ENCODE data around the gene INCENP. TPM values are rescaled to one million over a fixed set of nuclear protein-coding genes. Genes with fewer than 3 reads are reported as not detected.

INCENP gene
- total RNA-seq, 4 donors from 2014 or later: 17.5 to 30.7 (median 26.4) TPM

DNA sequence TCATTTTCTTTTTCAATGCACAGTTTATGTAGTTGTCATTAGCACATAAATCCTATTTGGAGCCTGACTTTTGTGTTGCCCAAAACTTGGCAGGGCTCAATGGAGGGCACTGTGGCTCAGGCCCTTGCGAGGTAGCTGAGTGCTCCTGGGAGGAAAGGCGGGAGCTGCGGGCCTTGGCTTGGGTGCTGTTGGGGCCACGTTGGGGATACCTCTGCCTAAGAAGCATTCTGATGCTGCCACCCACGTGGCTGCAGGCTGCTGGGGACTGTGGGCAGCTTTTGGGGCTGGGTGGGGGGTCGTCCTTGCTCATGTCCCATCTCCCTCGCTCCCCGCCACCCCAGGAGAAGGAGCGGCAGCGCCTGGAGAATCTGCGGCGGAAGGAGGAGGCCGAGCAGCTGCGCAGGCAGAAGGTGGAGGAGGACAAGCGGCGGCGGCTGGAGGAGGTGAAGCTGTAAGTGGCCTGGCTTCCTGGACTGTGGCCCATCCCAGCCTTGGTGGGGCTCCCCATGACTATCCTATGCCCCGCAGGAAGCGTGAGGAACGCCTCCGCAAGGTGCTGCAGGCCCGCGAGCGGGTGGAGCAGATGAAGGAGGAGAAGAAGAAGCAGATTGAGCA lies 20.9 kb downstream of the INCENP start:
- TF ChIP-seq, protein P1, sequence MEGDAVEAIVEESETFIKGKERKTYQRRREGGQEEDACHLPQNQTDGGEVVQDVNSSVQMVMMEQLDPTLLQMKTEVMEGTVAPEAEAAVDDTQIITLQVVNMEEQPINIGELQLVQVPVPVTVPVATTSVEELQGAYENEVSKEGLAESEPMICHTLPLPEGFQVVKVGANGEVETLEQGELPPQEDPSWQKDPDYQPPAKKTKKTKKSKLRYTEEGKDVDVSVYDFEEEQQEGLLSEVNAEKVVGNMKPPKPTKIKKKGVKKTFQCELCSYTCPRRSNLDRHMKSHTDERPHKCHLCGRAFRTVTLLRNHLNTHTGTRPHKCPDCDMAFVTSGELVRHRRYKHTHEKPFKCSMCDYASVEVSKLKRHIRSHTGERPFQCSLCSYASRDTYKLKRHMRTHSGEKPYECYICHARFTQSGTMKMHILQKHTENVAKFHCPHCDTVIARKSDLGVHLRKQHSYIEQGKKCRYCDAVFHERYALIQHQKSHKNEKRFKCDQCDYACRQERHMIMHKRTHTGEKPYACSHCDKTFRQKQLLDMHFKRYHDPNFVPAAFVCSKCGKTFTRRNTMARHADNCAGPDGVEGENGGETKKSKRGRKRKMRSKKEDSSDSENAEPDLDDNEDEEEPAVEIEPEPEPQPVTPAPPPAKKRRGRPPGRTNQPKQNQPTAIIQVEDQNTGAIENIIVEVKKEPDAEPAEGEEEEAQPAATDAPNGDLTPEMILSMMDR (IDR thresholded peaks at IDR 0.05): no peak
- WGBS, 2 donors: 94 to 96% methylated on average over 24 of the region's 24 CpGs
- intact Hi-C loops (cut with DNase I; ENCODE audit: low total_unique reads): no loop called here
- peak in 1 of 2 donors; percentile 76 for DNase-seq (ENCODE audit: low spot score in 2 of 2)
- no peak overlapping the region for H3K4me3 ChIP-seq (ENCODE audit: low read depth, poor library complexity, severe bottlenecking)

DNA sequence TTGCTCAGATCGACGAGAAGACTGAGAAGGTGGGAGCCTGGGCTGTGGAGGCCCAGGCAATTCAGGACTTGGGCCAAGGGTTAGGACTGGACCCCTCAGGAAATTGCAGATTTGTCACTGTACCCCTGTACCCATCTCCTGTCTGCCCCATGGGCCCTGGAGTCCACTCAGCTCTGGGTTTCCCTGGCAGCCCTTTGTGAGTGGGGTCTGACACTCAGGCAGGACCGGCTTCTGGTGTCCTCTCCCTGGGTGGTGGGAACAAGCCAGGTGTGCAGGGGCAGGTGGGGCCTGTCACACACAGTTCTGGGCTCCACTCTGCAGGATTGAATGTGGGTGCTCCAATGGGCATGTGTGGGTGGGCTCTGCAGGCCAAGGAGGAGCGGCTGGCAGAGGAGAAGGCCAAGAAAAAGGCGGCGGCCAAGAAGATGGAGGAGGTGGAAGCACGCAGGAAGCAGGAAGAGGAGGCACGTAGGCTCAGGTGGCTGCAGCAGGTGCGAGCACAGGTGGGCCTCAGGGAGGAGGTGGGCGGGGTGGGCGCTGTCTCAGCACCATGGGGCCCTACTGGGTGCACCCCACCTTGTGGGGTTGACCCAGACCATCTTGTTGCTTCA lies 21.6 kb downstream of the INCENP start:
- 93 to 96% methylated on average over 11 of the region's 11 CpGs for WGBS, 2 donors
- intact Hi-C loops (cut with DNase I; ENCODE audit: low total_unique reads): no loop called here
- TF ChIP-seq, protein P1 (IDR thresholded peaks at IDR 0.05): no peak
- no peak for TF ChIP-seq POLR2A (IDR thresholded peaks at IDR 0.05)
- peak in 1 of 2 donors; percentile 67 for DNase-seq (ENCODE audit: low spot score in 2 of 2)
- no peak overlapping the region for H3K4me3 ChIP-seq (ENCODE audit: low read depth, poor library complexity, severe bottlenecking)

DNA sequence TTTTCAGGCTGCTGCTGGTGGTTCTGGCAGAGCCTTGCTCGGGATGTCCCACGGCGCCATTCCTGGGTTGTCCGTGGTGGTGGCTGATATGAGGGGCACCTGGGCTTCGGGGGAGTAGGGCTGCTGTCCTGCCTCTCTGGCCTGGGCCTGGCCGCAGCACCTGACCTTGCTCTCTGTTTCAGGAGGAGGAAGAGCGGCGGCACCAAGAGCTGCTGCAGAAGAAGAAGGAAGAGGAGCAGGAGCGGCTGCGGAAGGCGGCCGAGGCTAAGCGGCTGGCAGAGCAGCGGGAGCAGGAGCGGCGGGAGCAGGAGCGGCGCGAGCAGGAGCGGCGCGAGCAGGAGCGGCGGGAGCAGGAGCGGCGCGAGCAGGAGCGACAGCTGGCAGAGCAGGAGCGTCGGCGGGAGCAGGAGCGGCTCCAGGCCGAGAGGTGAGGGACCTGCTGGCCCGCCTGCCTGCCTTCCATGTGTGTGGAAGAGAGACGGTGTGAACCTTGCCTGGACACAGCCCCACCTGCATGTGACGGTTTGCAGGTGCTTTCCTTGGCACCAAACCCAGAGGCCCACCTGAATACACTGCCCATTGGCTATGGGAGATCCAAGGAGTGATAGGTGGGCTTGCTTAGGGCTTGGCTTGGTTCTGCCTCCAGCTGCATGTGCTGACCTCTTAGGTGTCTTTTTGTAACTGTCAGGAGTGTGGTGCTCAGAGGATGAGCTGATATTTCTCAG lies 22.8 kb downstream of the INCENP start:
- H3K4me3 ChIP-seq (ENCODE audit: low read depth, poor library complexity, severe bottlenecking): no peak overlapping the region
- DNase-seq (ENCODE audit: low spot score in 2 of 2): peak in 1 of 2 donors; percentile 69
- WGBS, 2 donors: 91 to 94% methylated on average over 36 of the region's 36 CpGs

GRCh38 chr11:62147545-62147944 lies 23.7 kb downstream of the INCENP start:
- H3K4me3 ChIP-seq (ENCODE audit: low read depth, poor library complexity, severe bottlenecking): no peak overlapping the region
- 92 to 94% methylated on average over 12 of the region's 12 CpGs for whole genome bisulfite sequencing, 2 donors
- intact Hi-C loops (cut with DNase I; ENCODE audit: low total_unique reads): no loop called here
- peak in 1 of 2 donors; percentile 57 for DNase-seq (ENCODE audit: low spot score in 2 of 2)
- TF ChIP-seq, protein P1 (IDR thresholded peaks at IDR 0.05): no peak
- TF ChIP-seq POLR2A (IDR thresholded peaks at IDR 0.05): no peak

More for the DNA sequence above, 22.8 kb downstream of the INCENP start:
- intact Hi-C loops (cut with DNase I; ENCODE audit: low total_unique reads): no loop called here
- TF ChIP-seq, protein P1 (IDR thresholded peaks at IDR 0.05): no peak
- TF ChIP-seq POLR2A (IDR thresholded peaks at IDR 0.05): no peak

DNA sequence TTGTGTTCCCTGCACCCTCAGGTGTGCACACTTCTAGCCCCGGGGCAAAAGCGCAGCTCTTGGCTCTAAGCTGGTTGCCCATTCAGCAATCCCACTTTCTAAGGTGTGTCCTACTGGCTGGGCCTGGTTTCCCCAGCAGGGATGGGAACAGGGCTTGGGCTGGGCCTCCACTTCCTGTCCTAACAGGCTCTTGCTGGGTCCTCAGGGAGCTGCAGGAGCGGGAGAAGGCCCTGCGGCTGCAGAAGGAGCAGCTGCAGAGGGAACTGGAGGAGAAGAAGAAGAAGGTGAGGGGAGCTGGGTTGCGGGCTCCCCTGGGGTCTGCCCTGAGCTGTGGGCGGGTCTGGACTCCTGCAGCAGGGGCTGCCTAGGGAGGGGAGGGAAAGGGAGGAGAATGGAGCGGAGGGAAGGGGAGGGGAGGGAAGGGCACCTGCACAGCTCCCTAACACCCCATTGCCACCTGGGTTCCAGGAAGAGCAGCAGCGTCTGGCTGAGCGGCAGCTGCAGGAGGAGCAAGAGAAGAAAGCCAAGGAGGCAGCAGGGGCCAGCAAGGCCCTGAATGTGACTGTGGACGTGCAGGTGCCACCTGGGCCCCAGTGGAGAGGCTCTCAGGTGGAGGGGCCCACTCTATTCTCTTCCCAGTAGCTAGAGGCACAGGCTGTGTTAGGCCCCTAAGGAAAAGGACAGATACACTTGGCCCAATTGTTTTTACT lies 24.6 kb downstream of the INCENP start:
- TF ChIP-seq, protein P1 (IDR thresholded peaks at IDR 0.05): no peak
- TF ChIP-seq POLR2A (IDR thresholded peaks at IDR 0.05): no peak
- no peak overlapping the region for H3K4me3 ChIP-seq (ENCODE audit: low read depth, poor library complexity, severe bottlenecking)
- WGBS, 2 donors: 57 to 72% methylated on average over 10 of the region's 10 CpGs
- intact Hi-C loops (cut with DNase I; ENCODE audit: low total_unique reads): no loop called here
- peak in 1 of 2 donors; percentile 78 for DNase-seq (ENCODE audit: low spot score in 2 of 2)

Data from lower leg skin (tissue), 4 donors.